ENCODE data around the gene OR10K1. TPM values are rescaled to one million over a fixed set of nuclear protein-coding genes. Genes with fewer than 3 reads are reported as not detected.

Gene OR10K1
- total and polyA plus RNA-seq, 10 of the 15 experiments (the other 5 are each of a cell fraction or from before 2014, with no cell fraction given) = not detected

DNA sequence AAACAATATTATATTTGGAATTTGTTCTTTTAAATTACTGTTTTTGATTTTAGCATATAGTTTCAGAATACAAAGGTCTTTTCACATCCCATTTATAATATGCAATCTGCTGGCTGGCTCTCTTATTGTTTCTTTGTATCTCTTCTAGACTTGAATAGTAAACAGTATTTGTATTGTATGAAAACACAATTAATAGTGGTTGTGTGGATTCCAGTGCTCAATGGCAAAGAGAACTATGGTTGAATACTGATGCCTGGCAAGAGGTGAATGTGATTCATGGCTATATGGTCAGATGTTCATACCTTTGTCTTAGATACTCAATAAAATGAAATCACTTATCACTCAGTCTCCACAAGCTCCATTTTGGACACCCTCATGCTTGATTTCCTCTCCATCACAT, 55.3 kb downstream of the OR10K1 start:
- Histone ChIP-seq H3K4me1 (ENCODE audit: control insufficient read depth, insufficient read depth, low read length) (no peaks in the 10 kb centered on the region), H3K79me2 (ENCODE audit: control insufficient read depth, insufficient read depth, low read length) (no peaks in the 10 kb centered on the region), H3K27ac (ENCODE audit: control insufficient read depth, insufficient read depth) (no peak overlapping the region), H3K27me3 (replicated peaks in 1 of 2; ENCODE audit: control insufficient read depth in 2 of 2, insufficient read depth in 2 of 2, low read length in 1 of 2) (no peaks in the 10 kb centered on the region), H3K4me2 (ENCODE audit: control insufficient read depth, insufficient read depth) (no peak overlapping the region), H2AFZ (ENCODE audit: control insufficient read depth, low read depth, low read length) (no peak overlapping the region), H3K9me3 (replicated peaks; ENCODE audit: control insufficient read depth, insufficient read depth, low read length) (no peaks in the 10 kb centered on the region), H3K4me3 (no peak overlapping the region), H4K20me1 (ENCODE audit: control insufficient read depth, insufficient read depth) (no peaks in the 10 kb centered on the region), H3K9ac (ENCODE audit: control insufficient read depth, insufficient read depth, low read length) (no peak overlapping the region), H3K36me3 (ENCODE audit: control insufficient read depth in 2 of 2, insufficient read depth in 2 of 2, low read length in 1 of 2) (no peaks in the 10 kb centered on the region)
- POLR2A ChIA-PET = no interaction called here
- no TSS peak for BruUV-seq (replicated peaks)
- SMC1A ChIA-PET (ENCODE audit: uncharacterized antibody, unreplicated experiment) = no interaction called here
- RAD21 ChIA-PET (ENCODE audit: unreplicated experiment) = no interaction called here
- ATAC-seq = no peak
- no peak for FAIRE-seq
- intact Hi-C loops (cut with micrococcal nuclease; ENCODE audit: unreplicated experiment) = no loop called here
- TF ChIP-seq SIX5 (IDR thresholded peaks at IDR 0.05; ENCODE audit: low read depth, low read length, severe bottlenecking) (no peak), TCF3 (IDR thresholded peaks at IDR 0.05; ENCODE audit: borderline replicate concordance, insufficient read depth, low read depth, low read length) (no peak), CBFB (IDR thresholded peaks at IDR 0.05; ENCODE audit: low read depth) (no peak), POLR2AphosphoS2 (IDR thresholded peaks at IDR 0.05; ENCODE audit: low read depth, low read length) (no peak), NFIC (IDR thresholded peaks at IDR 0.05; ENCODE audit: low read depth, low read length) (no peak), JUND (IDR thresholded peaks at IDR 0.05; ENCODE audit: low read depth, low read length) (no peak), MTA3 (IDR thresholded peaks at IDR 0.05; ENCODE audit: borderline replicate concordance, low read length) (no peak), ZNF217 (IDR thresholded peaks at IDR 0.05) (no peak), ASH2L (IDR thresholded peaks at IDR 0.05; ENCODE audit: borderline replicate concordance, low read depth) (no peak), EGR1 (IDR thresholded peaks at IDR 0.05; ENCODE audit: borderline replicate concordance in 1 of 2, low read depth in 2 of 2, low read length in 2 of 2) (no peak), EP300 (IDR thresholded peaks at IDR 0.05; ENCODE audit: borderline replicate concordance in 1 of 2, control insufficient read depth in 1 of 2, low read depth in 2 of 2, low read length in 2 of 2) (no peak), CBX3 (IDR thresholded peaks at IDR 0.05; ENCODE audit: borderline replicate concordance, low read depth) (no peak), NBN (IDR thresholded peaks at IDR 0.05) (no peak), YBX1 (IDR thresholded peaks at IDR 0.05) (no peak), SMC3 (IDR thresholded peaks at IDR 0.05; ENCODE audit: borderline replicate concordance, low read length) (no peak), RFX5 (IDR thresholded peaks at IDR 0.05; ENCODE audit: low read depth, low read length) (no peak)
- TF ChIP-seq, protein P1, sequence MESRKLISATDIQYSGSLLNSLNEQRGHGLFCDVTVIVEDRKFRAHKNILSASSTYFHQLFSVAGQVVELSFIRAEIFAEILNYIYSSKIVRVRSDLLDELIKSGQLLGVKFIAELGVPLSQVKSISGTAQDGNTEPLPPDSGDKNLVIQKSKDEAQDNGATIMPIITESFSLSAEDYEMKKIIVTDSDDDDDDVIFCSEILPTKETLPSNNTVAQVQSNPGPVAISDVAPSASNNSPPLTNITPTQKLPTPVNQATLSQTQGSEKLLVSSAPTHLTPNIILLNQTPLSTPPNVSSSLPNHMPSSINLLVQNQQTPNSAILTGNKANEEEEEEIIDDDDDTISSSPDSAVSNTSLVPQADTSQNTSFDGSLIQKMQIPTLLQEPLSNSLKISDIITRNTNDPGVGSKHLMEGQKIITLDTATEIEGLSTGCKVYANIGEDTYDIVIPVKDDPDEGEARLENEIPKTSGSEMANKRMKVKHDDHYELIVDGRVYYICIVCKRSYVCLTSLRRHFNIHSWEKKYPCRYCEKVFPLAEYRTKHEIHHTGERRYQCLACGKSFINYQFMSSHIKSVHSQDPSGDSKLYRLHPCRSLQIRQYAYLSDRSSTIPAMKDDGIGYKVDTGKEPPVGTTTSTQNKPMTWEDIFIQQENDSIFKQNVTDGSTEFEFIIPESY (IDR thresholded peaks at IDR 0.05) = no peak
- TF ChIP-seq, protein P2, sequence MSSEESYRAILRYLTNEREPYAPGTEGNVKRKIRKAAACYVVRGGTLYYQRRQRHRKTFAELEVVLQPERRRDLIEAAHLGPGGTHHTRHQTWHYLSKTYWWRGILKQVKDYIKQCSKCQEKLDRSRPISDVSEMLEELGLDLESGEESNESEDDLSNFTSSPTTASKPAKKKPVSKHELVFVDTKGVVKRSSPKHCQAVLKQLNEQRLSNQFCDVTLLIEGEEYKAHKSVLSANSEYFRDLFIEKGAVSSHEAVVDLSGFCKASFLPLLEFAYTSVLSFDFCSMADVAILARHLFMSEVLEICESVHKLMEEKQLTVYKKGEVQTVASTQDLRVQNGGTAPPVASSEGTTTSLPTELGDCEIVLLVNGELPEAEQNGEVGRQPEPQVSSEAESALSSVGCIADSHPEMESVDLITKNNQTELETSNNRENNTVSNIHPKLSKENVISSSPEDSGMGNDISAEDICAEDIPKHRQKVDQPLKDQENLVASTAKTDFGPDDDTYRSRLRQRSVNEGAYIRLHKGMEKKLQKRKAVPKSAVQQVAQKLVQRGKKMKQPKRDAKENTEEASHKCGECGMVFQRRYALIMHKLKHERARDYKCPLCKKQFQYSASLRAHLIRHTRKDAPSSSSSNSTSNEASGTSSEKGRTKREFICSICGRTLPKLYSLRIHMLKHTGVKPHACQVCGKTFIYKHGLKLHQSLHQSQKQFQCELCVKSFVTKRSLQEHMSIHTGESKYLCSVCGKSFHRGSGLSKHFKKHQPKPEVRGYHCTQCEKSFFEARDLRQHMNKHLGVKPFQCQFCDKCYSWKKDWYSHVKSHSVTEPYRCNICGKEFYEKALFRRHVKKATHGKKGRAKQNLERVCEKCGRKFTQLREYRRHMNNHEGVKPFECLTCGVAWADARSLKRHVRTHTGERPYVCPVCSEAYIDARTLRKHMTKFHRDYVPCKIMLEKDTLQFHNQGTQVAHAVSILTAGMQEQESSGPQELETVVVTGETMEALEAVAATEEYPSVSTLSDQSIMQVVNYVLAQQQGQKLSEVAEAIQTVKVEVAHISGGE (CRISPR knock-in tag; IDR thresholded peaks at IDR 0.05) = no peak
- CTCF ChIA-PET = no interaction called here
- DNase-seq (ENCODE audit: low read depth, low spot score) = no peak
- in situ Hi-C loops (cut with MboI) = no loop called here

All from GM12878 (cell line).